H9 (cell line): ENCODE results near the gene KLHDC8A. TPM values are rescaled to one million over a fixed set of nuclear protein-coding genes. Genes with fewer than 3 reads are reported as not detected.

Experiments
- DNase-seq: peaks from one replicate; pipeline ENCODE4 v3.0.0-alpha.2; 2017
- H2AFZ ChIP-seq: one replicate; pipeline ENCODE4 v1.6.1; 2013; ENCODE audit warnings: mild to moderate bottlenecking, low read length, control low read depth, moderate library complexity
- H2AK5ac ChIP-seq: 2 replicates; pipeline ENCODE4 v1.6.1; 2013; ENCODE audit warnings: low read length, control low read depth, mixed read lengths; ENCODE audit not compliant: insufficient read length
- H2BK120ac ChIP-seq: one replicate; pipeline ENCODE4 v1.6.1; 2013; ENCODE audit warnings: low read depth, mild to moderate bottlenecking, low read length, control low read depth, inconsistent platforms; ENCODE audit not compliant: poor library complexity, severe bottlenecking
- H2BK12ac ChIP-seq: 2 replicates; pipeline ENCODE4 v1.6.1; 2013; ENCODE audit warnings: low read length, control low read depth, mixed read lengths, low read depth; ENCODE audit not compliant: insufficient read length
- H2BK15ac ChIP-seq: 2 replicates; pipeline ENCODE4 v1.6.1; 2013; ENCODE audit warnings: low read depth, low read length, control low read depth
- H2BK20ac ChIP-seq: one replicate; pipeline ENCODE4 v1.6.1; 2013; ENCODE audit warnings: low read depth, mild to moderate bottlenecking, low read length, control low read depth, inconsistent platforms; ENCODE audit not compliant: poor library complexity, severe bottlenecking
- H2BK5ac ChIP-seq: 2 replicates; pipeline ENCODE4 v1.6.1; 2013; ENCODE audit warnings: low read length, control low read depth, mixed read lengths; ENCODE audit not compliant: insufficient read length
- H3K14ac ChIP-seq: 2 replicates; pipeline ENCODE4 v1.6.1; 2013; ENCODE audit warnings: low read length, control low read depth; ENCODE audit not compliant: insufficient read depth
- H3K18ac ChIP-seq: 2 replicates; pipeline ENCODE4 v1.6.1; 2013; ENCODE audit warnings: low read depth, mild to moderate bottlenecking, mixed read lengths, low read length, control low read depth; ENCODE audit not compliant: insufficient read length
- H3K23ac ChIP-seq: 2 replicates; pipeline ENCODE4 v1.6.1; 2013; ENCODE audit warnings: low read length, control low read depth, mixed read lengths, low read depth; ENCODE audit not compliant: insufficient read length
- H3K23me2 ChIP-seq: 2 replicates; pipeline ENCODE4 v1.6.1; 2013; ENCODE audit warnings: low read depth, mild to moderate bottlenecking, mixed read lengths, low read length, control low read depth; ENCODE audit not compliant: insufficient read length, poor library complexity, severe bottlenecking
- H3K27ac ChIP-seq: 2 replicates; pipeline ENCODE4 v1.5.1; 2013; ENCODE audit warnings: low read length, control low read depth, mixed read lengths, low read depth; ENCODE audit not compliant: insufficient read length
- H3K27me3 ChIP-seq: 2 replicates; pipeline ENCODE4 v1.6.1; 2013; ENCODE audit warnings: low read length, control low read depth, inconsistent platforms; ENCODE audit not compliant: insufficient read depth
- H3K4ac ChIP-seq: 2 replicates; pipeline ENCODE4 v1.6.1; 2013; ENCODE audit warnings: low read depth, mild to moderate bottlenecking, control low read depth, inconsistent platforms, low read length, moderate library complexity
- H3K4me1 ChIP-seq: 2 replicates; pipeline ENCODE4 v1.6.1; 2013; ENCODE audit warnings: low read length, control low read depth, inconsistent platforms; ENCODE audit not compliant: insufficient read depth
- H3K4me2 ChIP-seq: 2 replicates; pipeline ENCODE4 v1.6.1; 2013; ENCODE audit warnings: low read length, control low read depth, mixed read lengths; ENCODE audit not compliant: insufficient read length, insufficient read depth
- H3K56ac ChIP-seq: 2 replicates; pipeline ENCODE4 v1.6.1; 2013; ENCODE audit warnings: low read depth, mild to moderate bottlenecking, mixed read lengths, low read length, control low read depth; ENCODE audit not compliant: insufficient read length
- H3K79me1 ChIP-seq: 2 replicates; pipeline ENCODE4 v1.6.1; 2013; ENCODE audit warnings: low read depth, mild to moderate bottlenecking, moderate library complexity, low read length, control low read depth, inconsistent platforms; ENCODE audit not compliant: insufficient read depth, poor library complexity, severe bottlenecking
- H3K79me2 ChIP-seq: 2 replicates; pipeline ENCODE4 v1.6.1; 2013; ENCODE audit warnings: low read length, control low read depth, inconsistent platforms; ENCODE audit not compliant: insufficient read depth
- H3K9ac ChIP-seq: 2 replicates; pipeline ENCODE4 v1.6.1; 2013; ENCODE audit warnings: low read length, control low read depth, mixed read lengths; ENCODE audit not compliant: insufficient read length; ENCODE audit errors: extremely low read depth
- H3K9me3 ChIP-seq: one replicate; pipeline ENCODE4 v1.6.1; 2013; ENCODE audit warnings: low read depth, low read length, inconsistent platforms; ENCODE audit not compliant: control insufficient read depth
- H3T11ph ChIP-seq: one replicate; pipeline ENCODE4 v1.6.1; 2013; ENCODE audit warnings: mild to moderate bottlenecking, low read length, control low read depth, inconsistent platforms
- H4K20me1 ChIP-seq: one replicate; pipeline ENCODE4 v1.6.1; 2013; ENCODE audit not compliant: control insufficient read depth, insufficient read length, insufficient read depth
- H4K5ac ChIP-seq: 2 replicates; pipeline ENCODE4 v1.6.1; 2013; ENCODE audit warnings: low read depth, mild to moderate bottlenecking, mixed read lengths, low read length, control low read depth; ENCODE audit not compliant: insufficient read length
- H4K8ac ChIP-seq: replicated peaks from 2 replicates; pipeline ENCODE4 v1.6.1; 2013; ENCODE audit warnings: low read length, control low read depth, mixed read lengths, low read depth; ENCODE audit not compliant: insufficient read length
- H4K91ac ChIP-seq: 2 replicates; pipeline ENCODE4 v1.6.1; 2013; ENCODE audit warnings: low read depth, mild to moderate bottlenecking, moderate library complexity, mixed read lengths, low read length, control low read depth; ENCODE audit not compliant: insufficient read length
- H3K27ac Mint-ChIP-seq, 3 experiments: 2 replicates in 2 of 3; 3 replicates in 1 of 3; pipeline ENCODE4 v1.8.0; 2020 to 2021; ENCODE audit warnings: mixed read lengths in 3 of 3, mild to moderate bottlenecking in 1 of 3, moderate library complexity in 1 of 3
- H3K27me3 Mint-ChIP-seq: 2 replicates; pipeline ENCODE4 v1.8.0; 2021; ENCODE audit warnings: low read depth, mild to moderate bottlenecking, moderate library complexity, mixed read lengths
- H3K36me3 Mint-ChIP-seq, 3 experiments: 2 replicates in 2 of 3; 3 replicates in 1 of 3; pipeline ENCODE4 v1.8.0; 2020 to 2021; ENCODE audit warnings: low read depth in 3 of 3, mixed read lengths in 3 of 3; ENCODE audit not compliant: insufficient read depth in 1 of 3
- H3K4me1 Mint-ChIP-seq, 2 experiments: 2 replicates each; pipeline ENCODE4 v1.8.0; 2020; ENCODE audit warnings: mixed read lengths in 2 of 2
- H3K4me3 Mint-ChIP-seq, 2 experiments: 2 replicates in 1 of 2; 3 replicates in 1 of 2; pipeline ENCODE4 v1.8.0; 2020 to 2021; ENCODE audit warnings: mild to moderate bottlenecking in 2 of 2, mixed read lengths in 2 of 2, moderate library complexity in 1 of 2
- H3K9me3 Mint-ChIP-seq, 2 experiments: 2 replicates in 1 of 2; 3 replicates in 1 of 2; pipeline ENCODE4 v1.8.0; 2020; ENCODE audit warnings: mild to moderate bottlenecking in 2 of 2, mixed read lengths in 2 of 2, moderate library complexity in 1 of 2
- WGBS: extraction: QIAGEN DNeasy Blood & Tissue Kit; methylation state at CpG from one replicate; pipeline ENCODE4 v1.1.7; 2013; ENCODE audit warnings: missing lambda C conversion rate, low lambda C conversion rate, mixed read lengths; ENCODE audit not compliant: insufficient read length; ENCODE audit errors: extremely low coverage; 5-methylcytosine and 5-hydroxymethylcytosine counted together
- total RNA-seq: library from RNA; stranded (reverse); gene quantifications from 2 replicates; pipeline ENCODE4 v1.2.1, GENCODE V29; 2021
- TF ChIP-seq, protein P1 (sequence below): fragments of 200-600 bp; sonication (generic); conservative IDR thresholded peaks from 3 replicates; pipeline ENCODE4 v1.8.0; 2021; ENCODE audit warnings: antibody characterized with exemption, mild to moderate bottlenecking

KLHDC8A gene
- total RNA-seq, 1 experiment from 2014 or later, result 0.96 TPM

DNA sequence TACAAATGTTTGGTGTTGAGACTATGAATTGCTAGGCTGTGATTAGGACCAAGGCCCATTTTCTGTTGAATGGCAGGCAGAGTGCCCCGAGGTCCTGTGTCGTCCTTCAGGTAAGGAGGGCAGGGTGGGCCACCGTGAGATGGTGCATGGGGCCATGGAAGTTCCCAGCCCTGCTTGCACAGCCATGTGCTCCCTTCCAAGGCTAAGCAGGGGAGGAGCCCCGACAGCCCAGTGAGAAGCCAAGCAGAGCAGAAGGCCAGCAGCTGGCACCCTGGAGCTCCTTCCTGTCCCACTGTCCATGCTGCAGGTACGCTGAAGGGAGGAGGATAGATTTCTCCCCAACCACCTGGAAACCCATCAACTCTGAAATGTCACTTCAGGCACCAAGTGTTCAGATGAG is 27.0 kb downstream of the KLHDC8A start:
- Mint-ChIP-seq H3K4me1 (peaks cover 14 to 21% of the 10 kb centered on the region in 2 experiments), H3K27me3 (peaks cover 5% of the 10 kb centered on the region), H3K9me3 (no peaks in the 10 kb centered on the region), H3K4me3 (no peak overlapping the region), H3K27ac (no peak overlapping the region), H3K36me3 (no peaks in the 10 kb centered on the region)
- no CpG with 5 or more reads among the region's 5 CpGs for WGBS
- Histone ChIP-seq H2BK12ac (no peak overlapping the region), H3K4ac (no peak overlapping the region), H2BK15ac (no peak overlapping the region), H3K9ac (no peak overlapping the region), H3K27me3 (no peaks in the 10 kb centered on the region), H3K18ac (no peak overlapping the region), H4K20me1 (no peaks in the 10 kb centered on the region), H3K79me2 (no peaks in the 10 kb centered on the region), H3K4me1 (peaks cover 6% of the 10 kb centered on the region; the same call in 1 of the 2 replicates), H2BK120ac (no peak overlapping the region), H3K79me1 (no peaks in the 10 kb centered on the region), H3K27ac (no peak overlapping the region), H3K23ac (no peak overlapping the region), H4K91ac (no peak overlapping the region), H2AK5ac (no peak overlapping the region), H2BK5ac (no peak overlapping the region), H3K4me2 (no peak overlapping the region), H3K23me2 (no peaks in the 10 kb centered on the region), H3K14ac (0 out of 2 replicates have a peak overlapping the region, but pooled peaks have one; percentile 4), H2AFZ (no peak overlapping the region), H2BK20ac (no peak overlapping the region), H3K9me3 (no peaks in the 10 kb centered on the region), H3K56ac (no peak overlapping the region), H4K8ac (no peak overlapping the region), H3T11ph (no peak overlapping the region), H4K5ac (no peak overlapping the region)
- DNase-seq, result no peak
- TF ChIP-seq, protein P1, sequence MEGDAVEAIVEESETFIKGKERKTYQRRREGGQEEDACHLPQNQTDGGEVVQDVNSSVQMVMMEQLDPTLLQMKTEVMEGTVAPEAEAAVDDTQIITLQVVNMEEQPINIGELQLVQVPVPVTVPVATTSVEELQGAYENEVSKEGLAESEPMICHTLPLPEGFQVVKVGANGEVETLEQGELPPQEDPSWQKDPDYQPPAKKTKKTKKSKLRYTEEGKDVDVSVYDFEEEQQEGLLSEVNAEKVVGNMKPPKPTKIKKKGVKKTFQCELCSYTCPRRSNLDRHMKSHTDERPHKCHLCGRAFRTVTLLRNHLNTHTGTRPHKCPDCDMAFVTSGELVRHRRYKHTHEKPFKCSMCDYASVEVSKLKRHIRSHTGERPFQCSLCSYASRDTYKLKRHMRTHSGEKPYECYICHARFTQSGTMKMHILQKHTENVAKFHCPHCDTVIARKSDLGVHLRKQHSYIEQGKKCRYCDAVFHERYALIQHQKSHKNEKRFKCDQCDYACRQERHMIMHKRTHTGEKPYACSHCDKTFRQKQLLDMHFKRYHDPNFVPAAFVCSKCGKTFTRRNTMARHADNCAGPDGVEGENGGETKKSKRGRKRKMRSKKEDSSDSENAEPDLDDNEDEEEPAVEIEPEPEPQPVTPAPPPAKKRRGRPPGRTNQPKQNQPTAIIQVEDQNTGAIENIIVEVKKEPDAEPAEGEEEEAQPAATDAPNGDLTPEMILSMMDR, result no peak
